HEK293T (cell line): ENCODE data around the gene LCK.

Experiments used
- ARNT ChIP-seq: fragments of 450-650 bp; IDR thresholded peaks from 2 replicates; pipeline ENCODE4 v1.6.1; 2017; ENCODE audit warnings: mild to moderate bottlenecking
- BHLHE40 ChIP-seq: fragments of 450-650 bp; IDR thresholded peaks from 2 replicates; pipeline ENCODE4 v1.6.1; 2016; ENCODE audit warnings: mild to moderate bottlenecking, moderate library complexity, borderline replicate concordance
- CTBP1 ChIP-seq: fragments of 450-650 bp; IDR thresholded peaks from 2 replicates; pipeline ENCODE4 v1.6.1; 2016; ENCODE audit warnings: borderline replicate concordance
- ELF4 ChIP-seq: fragments of 450-650 bp; IDR thresholded peaks from 2 replicates; pipeline ENCODE4 v1.6.1; 2017; ENCODE audit warnings: antibody characterized with exemption
- FOXA1 ChIP-seq: fragments of 450-650 bp; IDR thresholded peaks from 2 replicates; pipeline ENCODE4 v1.6.1; 2016; ENCODE audit warnings: mild to moderate bottlenecking
- FOXK2 ChIP-seq: fragments of 450-650 bp; IDR thresholded peaks from 2 replicates; pipeline ENCODE4 v1.6.1; 2016; ENCODE audit warnings: mild to moderate bottlenecking
- FOXM1 ChIP-seq: fragments of 450-650 bp; IDR thresholded peaks from 2 replicates; pipeline ENCODE4 v1.6.1; 2017; ENCODE audit warnings: mild to moderate bottlenecking, borderline replicate concordance
- L3MBTL2 ChIP-seq: fragments of 450-650 bp; conservative IDR thresholded peaks from 2 replicates; pipeline ENCODE4 v1.6.1; 2016; ENCODE audit warnings: mild to moderate bottlenecking
- NFRKB ChIP-seq: fragments of 450-650 bp; IDR thresholded peaks from 2 replicates; pipeline ENCODE4 v1.6.1; 2016; ENCODE audit warnings: mild to moderate bottlenecking, moderate library complexity
- PKNOX1 ChIP-seq: fragments of 450-650 bp; IDR thresholded peaks from 2 replicates; pipeline ENCODE4 v1.6.1; 2016
- SP1 ChIP-seq: fragments of 450-650 bp; IDR thresholded peaks from 2 replicates; pipeline ENCODE4 v1.6.1; 2017
- SUZ12 ChIP-seq: fragments of 450-650 bp; IDR thresholded peaks from 2 replicates; pipeline ENCODE4 v1.6.1; 2016; ENCODE audit warnings: mild to moderate bottlenecking
- TARDBP ChIP-seq: fragments of 450-650 bp; IDR thresholded peaks from 2 replicates; pipeline ENCODE4 v1.6.1; 2016
- ZNF384 ChIP-seq: fragments of 450-650 bp; IDR thresholded peaks from 2 replicates; pipeline ENCODE4 v1.6.1; 2016

GRCh38 chr1:32305310-32305709, 54.2 kb downstream of the LCK start:
- TF ChIP-seq FOXM1 (no peak), FOXA1 (no peak), FOXK2 (no peak), L3MBTL2 (no peak), ZNF384 (no peak), SP1 (no peak), SUZ12 (no peak), NFRKB (no peak), ARNT (no peak), PKNOX1 (no peak), ELF4 (no peak), BHLHE40 (no peak), TARDBP (no peak), CTBP1 (no peak)
